Measurements from ENCODE around the gene NLGN1.

NLGN1 gene

DNA sequence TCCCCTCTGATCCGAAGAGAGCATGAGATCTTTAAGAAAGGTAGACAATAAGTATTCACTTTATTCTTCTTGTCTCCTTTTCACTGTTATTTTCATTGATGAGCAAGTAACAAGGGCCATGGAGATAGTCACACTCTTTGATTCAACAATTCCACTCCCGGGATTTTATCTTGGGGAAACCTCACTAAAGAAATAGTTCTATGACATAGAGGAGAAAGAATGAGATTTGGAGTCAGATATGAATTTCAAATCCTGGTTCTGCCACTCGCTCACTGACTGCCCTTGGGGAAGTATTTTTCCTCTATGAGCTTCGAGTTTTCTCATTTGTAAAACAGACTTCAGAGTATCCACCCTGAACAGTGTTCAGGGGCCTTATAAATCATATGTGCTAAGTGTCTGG is 514.6 kb downstream of the NLGN1 start:
- TF ChIP-seq ZNF8 (CRISPR knock-in tag; IDR thresholded peaks at IDR 0.05) (no peak), CSDC2 (CRISPR knock-in tag; IDR thresholded peaks at IDR 0.05) (no peak), GLIS3 (CRISPR knock-in tag; IDR thresholded peaks at IDR 0.05) (no peak), BACH2 (CRISPR knock-in tag; IDR thresholded peaks at IDR 0.05; ENCODE audit: borderline replicate concordance) (no peak), ISL1 (CRISPR knock-in tag; IDR thresholded peaks at IDR 0.05) (0 out of 2 replicates have a peak, but pooled peaks have one; percentile 20)
- TF ChIP-seq, protein P1, sequence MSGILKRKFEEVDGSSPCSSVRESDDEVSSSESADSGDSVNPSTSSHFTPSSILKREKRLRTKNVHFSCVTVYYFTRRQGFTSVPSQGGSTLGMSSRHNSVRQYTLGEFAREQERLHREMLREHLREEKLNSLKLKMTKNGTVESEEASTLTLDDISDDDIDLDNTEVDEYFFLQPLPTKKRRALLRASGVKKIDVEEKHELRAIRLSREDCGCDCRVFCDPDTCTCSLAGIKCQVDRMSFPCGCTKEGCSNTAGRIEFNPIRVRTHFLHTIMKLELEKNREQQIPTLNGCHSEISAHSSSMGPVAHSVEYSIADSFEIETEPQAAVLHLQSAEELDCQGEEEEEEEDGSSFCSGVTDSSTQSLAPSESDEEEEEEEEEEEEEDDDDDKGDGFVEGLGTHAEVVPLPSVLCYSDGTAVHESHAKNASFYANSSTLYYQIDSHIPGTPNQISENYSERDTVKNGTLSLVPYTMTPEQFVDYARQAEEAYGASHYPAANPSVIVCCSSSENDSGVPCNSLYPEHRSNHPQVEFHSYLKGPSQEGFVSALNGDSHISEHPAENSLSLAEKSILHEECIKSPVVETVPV (CRISPR knock-in tag; IDR thresholded peaks at IDR 0.05) = no peak
- TF ChIP-seq, protein P2, sequence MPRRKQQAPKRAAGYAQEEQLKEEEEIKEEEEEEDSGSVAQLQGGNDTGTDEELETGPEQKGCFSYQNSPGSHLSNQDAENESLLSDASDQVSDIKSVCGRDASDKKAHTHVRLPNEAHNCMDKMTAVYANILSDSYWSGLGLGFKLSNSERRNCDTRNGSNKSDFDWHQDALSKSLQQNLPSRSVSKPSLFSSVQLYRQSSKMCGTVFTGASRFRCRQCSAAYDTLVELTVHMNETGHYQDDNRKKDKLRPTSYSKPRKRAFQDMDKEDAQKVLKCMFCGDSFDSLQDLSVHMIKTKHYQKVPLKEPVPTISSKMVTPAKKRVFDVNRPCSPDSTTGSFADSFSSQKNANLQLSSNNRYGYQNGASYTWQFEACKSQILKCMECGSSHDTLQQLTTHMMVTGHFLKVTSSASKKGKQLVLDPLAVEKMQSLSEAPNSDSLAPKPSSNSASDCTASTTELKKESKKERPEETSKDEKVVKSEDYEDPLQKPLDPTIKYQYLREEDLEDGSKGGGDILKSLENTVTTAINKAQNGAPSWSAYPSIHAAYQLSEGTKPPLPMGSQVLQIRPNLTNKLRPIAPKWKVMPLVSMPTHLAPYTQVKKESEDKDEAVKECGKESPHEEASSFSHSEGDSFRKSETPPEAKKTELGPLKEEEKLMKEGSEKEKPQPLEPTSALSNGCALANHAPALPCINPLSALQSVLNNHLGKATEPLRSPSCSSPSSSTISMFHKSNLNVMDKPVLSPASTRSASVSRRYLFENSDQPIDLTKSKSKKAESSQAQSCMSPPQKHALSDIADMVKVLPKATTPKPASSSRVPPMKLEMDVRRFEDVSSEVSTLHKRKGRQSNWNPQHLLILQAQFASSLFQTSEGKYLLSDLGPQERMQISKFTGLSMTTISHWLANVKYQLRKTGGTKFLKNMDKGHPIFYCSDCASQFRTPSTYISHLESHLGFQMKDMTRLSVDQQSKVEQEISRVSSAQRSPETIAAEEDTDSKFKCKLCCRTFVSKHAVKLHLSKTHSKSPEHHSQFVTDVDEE (CRISPR knock-in tag; IDR thresholded peaks at IDR 0.05) = no peak
- peak; percentile 74 for ATAC-seq

DNA sequence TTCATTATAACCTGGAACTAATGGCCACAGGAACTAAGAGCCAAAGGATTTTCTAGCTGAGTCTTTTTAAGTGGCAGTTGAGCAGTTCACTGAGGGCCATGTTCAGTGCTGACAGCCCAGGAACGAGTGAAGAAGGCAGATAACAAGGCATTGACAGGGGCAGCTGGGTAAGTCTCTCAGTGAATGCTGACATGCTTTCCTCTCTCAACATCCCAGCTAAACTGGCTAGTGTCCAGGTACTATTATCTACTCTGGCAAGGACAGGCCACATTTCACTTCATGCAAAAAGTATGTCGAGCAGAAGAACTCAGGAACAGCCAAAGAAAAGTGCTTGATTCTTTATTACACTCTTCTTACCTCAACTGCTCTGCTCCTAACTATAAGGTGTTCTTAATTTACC is 515.9 kb downstream of the NLGN1 start:
- TF ChIP-seq CSDC2 (CRISPR knock-in tag; IDR thresholded peaks at IDR 0.05) (no peak), GLIS3 (CRISPR knock-in tag; IDR thresholded peaks at IDR 0.05) (no peak), ARNTL (CRISPR knock-in tag; IDR thresholded peaks at IDR 0.05; ENCODE audit: borderline replicate concordance, low read depth) (no peak)
- TF ChIP-seq, protein P3, sequence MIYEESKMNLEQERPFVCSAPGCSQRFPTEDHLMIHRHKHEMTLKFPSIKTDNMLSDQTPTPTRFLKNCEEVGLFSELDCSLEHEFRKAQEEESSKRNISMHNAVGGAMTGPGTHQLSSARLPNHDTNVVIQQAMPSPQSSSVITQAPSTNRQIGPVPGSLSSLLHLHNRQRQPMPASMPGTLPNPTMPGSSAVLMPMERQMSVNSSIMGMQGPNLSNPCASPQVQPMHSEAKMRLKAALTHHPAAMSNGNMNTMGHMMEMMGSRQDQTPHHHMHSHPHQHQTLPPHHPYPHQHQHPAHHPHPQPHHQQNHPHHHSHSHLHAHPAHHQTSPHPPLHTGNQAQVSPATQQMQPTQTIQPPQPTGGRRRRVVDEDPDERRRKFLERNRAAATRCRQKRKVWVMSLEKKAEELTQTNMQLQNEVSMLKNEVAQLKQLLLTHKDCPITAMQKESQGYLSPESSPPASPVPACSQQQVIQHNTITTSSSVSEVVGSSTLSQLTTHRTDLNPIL (CRISPR knock-in tag; IDR thresholded peaks at IDR 0.05; ENCODE audit: low read depth) = no peak
- TF ChIP-seq, protein P4, sequence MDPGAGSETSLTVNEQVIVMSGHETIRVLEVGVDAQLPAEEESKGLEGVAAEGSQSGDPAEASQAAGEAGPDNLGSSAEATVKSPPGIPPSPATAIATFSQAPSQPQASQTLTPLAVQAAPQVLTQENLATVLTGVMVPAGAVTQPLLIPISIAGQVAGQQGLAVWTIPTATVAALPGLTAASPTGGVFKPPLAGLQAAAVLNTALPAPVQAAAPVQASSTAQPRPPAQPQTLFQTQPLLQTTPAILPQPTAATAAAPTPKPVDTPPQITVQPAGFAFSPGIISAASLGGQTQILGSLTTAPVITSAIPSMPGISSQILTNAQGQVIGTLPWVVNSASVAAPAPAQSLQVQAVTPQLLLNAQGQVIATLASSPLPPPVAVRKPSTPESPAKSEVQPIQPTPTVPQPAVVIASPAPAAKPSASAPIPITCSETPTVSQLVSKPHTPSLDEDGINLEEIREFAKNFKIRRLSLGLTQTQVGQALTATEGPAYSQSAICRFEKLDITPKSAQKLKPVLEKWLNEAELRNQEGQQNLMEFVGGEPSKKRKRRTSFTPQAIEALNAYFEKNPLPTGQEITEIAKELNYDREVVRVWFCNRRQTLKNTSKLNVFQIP (CRISPR knock-in tag; IDR thresholded peaks at IDR 0.05; ENCODE audit: borderline replicate concordance, low read depth) = no peak
- ATAC-seq = peak; percentile 73

DNA sequence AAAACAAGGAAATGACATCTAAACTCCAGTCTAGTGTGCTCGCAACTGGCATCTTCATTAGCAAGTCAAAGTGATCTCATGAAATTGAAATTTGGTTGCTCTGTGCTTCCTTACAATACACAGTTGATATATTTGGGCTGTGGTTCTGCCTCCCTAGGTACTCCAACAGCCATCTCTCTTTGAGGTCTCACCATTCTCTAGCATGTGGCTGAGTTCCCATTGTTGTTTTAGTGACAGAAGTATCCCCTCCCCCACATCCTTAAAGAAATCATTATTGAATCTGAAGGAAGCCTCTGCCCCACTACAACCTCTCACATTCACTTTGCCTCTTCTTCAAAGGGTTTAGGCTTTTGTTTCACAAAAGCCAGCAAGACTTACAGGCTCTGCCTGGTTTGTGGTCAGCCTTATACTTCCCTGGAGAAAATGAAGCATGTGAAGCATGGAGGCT is 516.5 kb downstream of the NLGN1 start:
- ATAC-seq = no peak
- TF ChIP-seq TOX (CRISPR knock-in tag; IDR thresholded peaks at IDR 0.05; ENCODE audit: borderline replicate concordance) = no peak
- no peak for TF ChIP-seq ARNTL (CRISPR knock-in tag; IDR thresholded peaks at IDR 0.05; ENCODE audit: borderline replicate concordance, low read depth)
- no peak for TF ChIP-seq GLIS3 (CRISPR knock-in tag; IDR thresholded peaks at IDR 0.05)
- TF ChIP-seq, protein P3 (CRISPR knock-in tag; IDR thresholded peaks at IDR 0.05; ENCODE audit: low read depth) = no peak
- TF ChIP-seq PPARA (CRISPR knock-in tag; IDR thresholded peaks at IDR 0.05; ENCODE audit: borderline replicate concordance) = no peak
- TF ChIP-seq ZNF70 (CRISPR knock-in tag; IDR thresholded peaks at IDR 0.05) = no peak
- TF ChIP-seq TCF4 (CRISPR knock-in tag; IDR thresholded peaks at IDR 0.05; ENCODE audit: borderline replicate concordance) = no peak
- no peak for TF ChIP-seq ESRRG (CRISPR knock-in tag; IDR thresholded peaks at IDR 0.05)
- TF ChIP-seq ISL1 (CRISPR knock-in tag; IDR thresholded peaks at IDR 0.05) = no peak
- TF ChIP-seq, protein P2 (CRISPR knock-in tag; IDR thresholded peaks at IDR 0.05) = no peak
- TF ChIP-seq, protein P4 (CRISPR knock-in tag; IDR thresholded peaks at IDR 0.05; ENCODE audit: borderline replicate concordance, low read depth) = no peak
- no peak for TF ChIP-seq BACH2 (CRISPR knock-in tag; IDR thresholded peaks at IDR 0.05; ENCODE audit: borderline replicate concordance)
- no peak for TF ChIP-seq ZNF565 (CRISPR knock-in tag; conservative IDR thresholded peaks at IDR 0.05; ENCODE audit: low read depth)
- TF ChIP-seq CSDC2 (CRISPR knock-in tag; IDR thresholded peaks at IDR 0.05) = no peak
- no peak for TF ChIP-seq ZNF8 (CRISPR knock-in tag; IDR thresholded peaks at IDR 0.05)

Data from SK-N-SH treated with all-trans-retinoic acid at 6 μM for 48 hours (cell line).